Lower leg skin (tissue), 3 donors: ENCODE measurements around the gene THOP1.
"Not testable (repeated sequence)": the region's sequence is repeated elsewhere in the genome, so short reads cannot be mapped to it uniquely, and the experiment has no call there.

ENCODE experiments used
- CTCF ChIP-seq, 3 donors: fragments of 450-650 bp; IDR thresholded peaks; one replicate each; pipeline ENCODE4 v1.5.1; 2016; ENCODE audit warnings: antibody characterized with exemption in 3 of 3, mild to moderate bottlenecking in 3 of 3, moderate library complexity in 2 of 3
- POLR2A ChIP-seq, 2 donors: fragments of 450-650 bp; IDR thresholded peaks; one replicate each; pipeline ENCODE4 v1.6.1; 2016 to 2017; ENCODE audit warnings: antibody characterized with exemption in 2 of 2, mild to moderate bottlenecking in 1 of 2, moderate library complexity in 1 of 2

DNA sequence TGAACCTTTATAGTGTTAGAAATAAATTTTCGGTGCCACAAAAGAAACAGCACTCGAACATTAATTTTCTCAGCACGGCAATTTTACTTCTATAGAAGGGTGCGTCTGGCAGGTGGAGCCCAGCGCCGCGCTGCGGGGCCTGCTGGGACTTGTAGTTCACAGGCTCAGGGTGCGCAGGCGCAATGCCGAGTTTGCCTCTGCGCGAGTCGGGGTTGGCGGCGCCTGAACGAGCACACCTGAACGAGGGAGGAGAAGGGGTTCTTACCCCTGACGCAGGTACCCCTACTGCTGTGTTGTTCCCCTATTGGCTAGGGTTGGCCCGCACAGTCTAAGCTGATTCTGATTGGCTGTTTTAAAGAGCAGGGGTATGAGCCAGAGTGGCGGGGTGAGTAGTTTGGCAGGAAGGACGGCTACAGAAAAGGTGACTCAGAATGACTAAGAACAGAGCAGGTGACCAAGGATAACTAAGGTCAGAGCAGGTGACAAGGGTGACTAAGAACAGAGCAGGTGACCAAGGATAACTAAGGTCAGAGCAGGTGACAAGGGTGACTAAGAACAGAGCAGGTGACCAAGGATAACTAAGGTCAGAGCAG lies 32.0 kb downstream of the THOP1 start:
- not testable (repeated sequence) for TF ChIP-seq CTCF, POLR2A (IDR thresholded peaks at IDR 0.05)
